GM19455 (cell line): ENCODE measurements around the gene USF2.

Experiments used
- ATAC-seq: cut with Tn5 transposase; IDR thresholded peaks from one replicate; pipeline ENCODE4 v1.9.1; 2021; ENCODE audit not compliant: unreplicated experiment

The USF2 gene

DNA sequence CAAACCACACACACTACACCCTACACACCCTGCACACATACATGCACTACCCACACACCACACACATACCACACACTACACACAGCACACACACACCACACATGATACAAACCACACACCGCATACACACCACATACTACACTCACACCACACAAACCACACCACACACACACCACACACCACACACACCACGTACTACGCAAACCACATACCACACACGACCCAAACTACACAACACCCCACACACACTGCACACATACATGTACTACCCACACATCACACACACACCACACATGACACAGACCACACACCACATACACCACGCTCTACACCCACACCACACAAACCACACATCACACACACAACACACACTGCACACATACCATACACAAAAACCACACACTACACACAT lies 29.8 kb downstream of the USF2 start:
- ATAC-seq = no peak

DNA sequence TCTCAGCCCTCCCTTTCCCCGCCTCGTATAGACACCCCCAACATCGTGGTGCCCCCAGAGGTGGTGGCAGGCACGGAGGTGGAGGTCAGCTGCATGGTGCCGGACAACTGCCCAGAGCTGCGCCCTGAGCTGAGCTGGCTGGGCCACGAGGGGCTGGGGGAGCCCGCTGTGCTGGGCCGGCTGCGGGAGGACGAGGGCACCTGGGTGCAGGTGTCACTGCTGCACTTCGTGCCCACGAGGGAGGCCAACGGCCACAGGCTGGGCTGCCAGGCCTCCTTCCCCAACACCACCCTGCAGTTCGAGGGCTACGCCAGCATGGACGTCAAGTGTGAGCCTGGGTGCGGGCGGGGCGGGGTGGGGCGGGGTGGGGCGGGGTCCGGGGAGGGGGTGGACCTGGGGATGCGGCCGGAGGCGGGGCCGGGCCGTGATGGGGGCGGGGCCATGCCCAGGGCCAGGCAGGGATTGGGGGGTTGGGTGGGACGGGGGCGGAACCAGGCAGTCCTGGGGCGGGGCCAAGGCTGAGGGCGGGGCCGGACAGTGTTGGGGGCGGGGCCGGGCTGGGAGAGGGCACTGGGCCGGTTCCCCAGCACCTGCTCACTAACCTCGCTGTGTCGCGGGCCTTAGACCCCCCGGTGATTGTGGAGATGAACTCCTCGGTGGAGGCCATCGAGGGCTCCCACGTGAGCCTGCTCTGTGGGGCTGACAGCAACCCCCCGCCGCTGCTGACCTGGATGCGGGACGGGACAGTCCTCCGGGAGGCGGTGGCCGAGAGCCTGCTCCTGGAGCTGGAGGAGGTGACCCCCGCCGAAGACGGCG lies 31.0 kb downstream of the USF2 start:
- no peak for ATAC-seq

DNA sequence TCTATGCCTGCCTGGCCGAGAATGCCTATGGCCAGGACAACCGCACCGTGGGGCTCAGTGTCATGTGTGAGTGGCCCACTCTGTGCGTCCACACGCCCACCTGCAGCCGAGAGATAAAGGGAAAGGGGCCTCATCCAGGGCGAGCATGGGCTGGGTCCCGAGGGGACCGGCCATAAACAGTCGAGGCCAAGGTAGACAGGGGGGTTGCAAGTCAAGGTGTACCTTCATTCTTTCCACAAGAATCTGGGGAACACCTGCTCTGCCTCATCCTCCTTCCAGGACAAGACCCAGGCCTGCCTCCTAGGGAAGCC lies 31.5 kb downstream of the USF2 start:
- no peak for ATAC-seq

DNA sequence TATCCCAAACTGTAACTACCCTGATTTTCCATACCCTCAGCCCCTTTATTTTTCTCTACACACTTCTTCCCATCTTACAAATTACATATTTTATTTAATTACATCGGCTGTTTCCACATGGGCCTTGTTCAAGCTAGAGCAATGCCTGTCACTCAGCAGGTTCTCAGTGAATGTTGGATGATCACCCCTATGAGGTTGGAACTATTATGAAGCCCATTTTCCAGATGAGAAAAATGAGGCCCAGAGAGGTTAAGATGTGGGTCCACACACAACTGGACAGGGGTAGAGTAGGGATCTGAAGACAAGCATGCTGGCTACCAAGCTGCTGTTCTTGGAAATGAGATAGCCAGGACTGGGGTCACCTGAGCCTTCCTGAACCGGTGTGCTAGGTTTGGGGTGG lies 33.2 kb downstream of the USF2 start:
- ATAC-seq = no peak

DNA sequence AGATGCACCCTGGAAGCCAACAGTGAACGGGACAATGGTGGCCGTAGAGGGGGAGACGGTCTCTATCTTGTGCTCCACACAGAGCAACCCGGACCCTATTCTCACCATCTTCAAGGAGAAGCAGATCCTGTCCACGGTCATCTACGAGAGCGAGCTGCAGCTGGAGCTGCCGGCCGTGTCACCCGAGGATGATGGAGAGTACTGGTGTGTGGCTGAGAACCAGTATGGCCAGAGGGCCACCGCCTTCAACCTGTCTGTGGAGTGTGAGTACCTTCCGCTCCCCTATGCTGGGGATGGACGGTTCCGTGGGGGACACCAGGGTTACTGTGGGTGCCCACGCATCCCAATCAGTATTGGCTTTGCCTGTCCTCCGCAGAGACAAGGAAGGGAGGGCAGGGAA lies 33.7 kb downstream of the USF2 start:
- no peak for ATAC-seq

DNA sequence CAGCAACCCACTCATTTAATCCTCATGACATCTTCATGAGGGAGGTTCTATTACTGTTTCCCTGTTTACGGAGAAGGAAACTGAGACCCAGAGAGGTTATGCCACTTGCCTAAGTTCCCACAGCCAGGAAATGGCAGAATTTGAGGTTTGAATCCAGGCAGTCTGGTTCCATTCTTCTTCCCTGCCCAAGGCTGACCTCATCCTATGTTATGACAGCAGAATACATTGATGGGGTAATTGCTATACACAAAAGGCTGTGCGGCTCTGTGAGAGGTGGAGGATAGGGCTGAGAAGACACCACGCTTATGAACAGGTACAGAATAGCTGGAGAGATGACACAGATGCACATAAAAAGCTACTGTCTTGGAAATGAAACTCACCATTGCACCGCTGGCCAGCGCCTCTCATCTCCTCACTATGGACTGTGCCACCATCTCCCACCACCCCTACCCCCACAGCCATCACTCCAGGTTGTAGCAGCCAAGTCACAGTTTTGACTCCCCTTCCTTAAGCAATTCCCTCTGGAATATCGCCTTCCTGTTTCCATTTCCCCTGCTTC lies 34.7 kb downstream of the USF2 start:
- no peak for ATAC-seq

DNA sequence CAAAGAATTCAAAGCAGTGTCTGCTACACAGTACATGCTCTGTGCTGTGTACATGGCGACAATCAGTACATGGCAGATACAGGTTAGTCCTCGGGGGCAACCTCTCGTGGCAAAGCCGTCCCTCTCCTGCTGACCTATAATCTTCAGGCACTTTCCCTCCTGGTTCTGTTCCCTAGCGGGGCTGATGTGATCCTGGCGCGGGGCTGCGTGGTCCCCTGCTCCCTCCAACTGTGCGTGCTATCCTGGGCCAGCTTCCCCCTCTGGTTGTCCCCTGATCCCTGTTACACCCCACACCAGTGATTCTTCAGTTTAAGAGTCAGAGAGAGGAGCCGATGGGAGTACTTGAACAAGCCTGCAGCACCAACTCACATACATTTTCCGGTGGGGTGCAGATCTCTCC lies 35.3 kb downstream of the USF2 start:
- ATAC-seq = no peak

DNA sequence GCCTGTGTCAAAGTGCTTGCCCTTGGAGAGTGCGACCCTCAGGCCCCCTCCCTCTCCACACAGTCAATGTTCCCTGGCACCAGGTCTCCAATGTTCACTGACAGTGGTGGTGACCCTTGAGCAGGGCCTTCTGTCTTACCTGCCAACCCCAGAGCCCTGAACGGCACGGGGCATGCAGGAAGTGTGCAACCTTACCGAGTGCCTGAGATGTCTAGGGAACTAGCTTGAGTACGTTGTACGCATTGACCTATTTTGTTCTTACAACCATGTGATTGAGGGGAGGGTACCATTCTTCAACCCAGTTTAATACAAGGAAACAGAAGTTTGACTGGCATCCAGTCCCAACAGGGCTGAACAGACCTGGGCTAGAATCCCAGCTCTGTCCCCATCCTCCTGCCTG lies 36.4 kb downstream of the USF2 start:
- no peak for ATAC-seq

DNA sequence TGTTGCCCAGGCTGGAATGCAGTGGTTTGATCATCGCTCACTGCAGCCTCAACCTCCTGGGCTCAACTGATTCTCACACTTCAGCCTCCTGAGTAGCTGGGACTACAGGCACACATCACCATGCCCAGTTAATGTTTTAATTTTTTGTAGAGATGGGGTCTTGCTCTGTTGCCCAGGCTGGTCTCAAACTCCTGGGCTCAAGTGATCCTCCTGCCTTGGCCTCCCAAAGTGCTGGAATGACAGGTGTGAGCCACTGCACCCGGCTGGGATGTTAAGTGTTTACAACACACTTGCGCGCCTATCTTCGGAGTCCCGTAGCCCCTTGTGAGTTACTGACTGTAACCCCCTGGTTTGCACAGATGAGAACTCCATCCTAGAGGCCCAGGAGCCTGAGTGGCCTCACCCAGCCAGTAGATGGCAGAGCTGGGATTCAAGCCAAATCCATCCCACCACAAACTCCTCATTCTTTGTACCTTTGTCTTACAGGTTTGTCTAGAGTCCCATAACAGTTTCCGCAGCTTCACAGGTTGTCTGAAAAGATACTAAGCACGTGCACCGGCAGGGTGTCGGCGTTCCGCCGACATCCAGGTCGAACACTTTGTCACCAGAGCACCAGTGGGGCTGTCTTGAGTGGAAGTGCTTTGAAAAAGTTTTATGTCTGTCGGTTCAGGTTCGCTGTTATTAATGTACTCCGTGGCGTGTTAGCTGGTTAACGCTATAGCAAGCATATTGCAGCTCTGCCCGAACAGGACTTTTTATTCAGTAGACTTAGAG lies 37.9 kb downstream of the USF2 start:
- no peak for ATAC-seq

DNA sequence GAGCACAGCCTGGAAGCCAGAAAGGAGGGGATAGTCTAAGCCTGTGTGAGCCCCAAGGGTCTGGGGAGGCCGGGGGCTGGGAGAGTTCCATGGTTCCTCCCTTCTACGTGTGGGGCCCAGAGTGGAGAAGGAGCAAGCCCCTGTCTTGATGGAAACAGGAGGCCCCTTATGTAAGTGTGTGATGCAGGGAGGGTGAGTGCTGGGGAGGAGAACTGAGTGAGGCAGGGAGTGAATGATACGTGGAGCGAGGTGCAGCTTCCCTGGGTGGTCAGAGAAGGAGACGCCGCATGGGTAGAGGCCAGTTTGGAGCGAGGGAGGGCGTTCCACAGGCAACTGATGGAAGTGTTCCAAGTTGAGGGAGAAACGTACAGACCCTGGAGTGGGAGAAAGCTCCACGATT lies 39.2 kb downstream of the USF2 start:
- no peak for ATAC-seq

DNA sequence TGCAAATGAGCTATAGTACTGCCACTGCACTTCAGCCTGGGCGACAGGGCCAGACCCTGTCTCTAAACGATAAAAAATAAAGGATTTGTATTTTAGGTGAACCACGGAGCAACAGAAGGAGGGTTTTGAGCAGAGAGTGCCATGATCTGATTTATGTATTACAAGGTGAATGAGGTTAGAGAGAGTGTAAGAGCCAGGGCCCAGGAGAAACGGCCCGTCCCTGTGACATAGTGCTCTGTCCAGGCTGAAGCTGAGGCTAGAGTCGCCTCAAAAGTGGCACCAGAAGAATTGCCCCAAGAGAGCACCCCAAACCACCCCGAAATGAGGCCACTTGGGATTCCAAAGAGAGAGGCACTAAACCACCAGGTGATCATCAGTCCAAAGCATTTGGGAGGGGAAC lies 40.1 kb downstream of the USF2 start:
- ATAC-seq = no peak

DNA sequence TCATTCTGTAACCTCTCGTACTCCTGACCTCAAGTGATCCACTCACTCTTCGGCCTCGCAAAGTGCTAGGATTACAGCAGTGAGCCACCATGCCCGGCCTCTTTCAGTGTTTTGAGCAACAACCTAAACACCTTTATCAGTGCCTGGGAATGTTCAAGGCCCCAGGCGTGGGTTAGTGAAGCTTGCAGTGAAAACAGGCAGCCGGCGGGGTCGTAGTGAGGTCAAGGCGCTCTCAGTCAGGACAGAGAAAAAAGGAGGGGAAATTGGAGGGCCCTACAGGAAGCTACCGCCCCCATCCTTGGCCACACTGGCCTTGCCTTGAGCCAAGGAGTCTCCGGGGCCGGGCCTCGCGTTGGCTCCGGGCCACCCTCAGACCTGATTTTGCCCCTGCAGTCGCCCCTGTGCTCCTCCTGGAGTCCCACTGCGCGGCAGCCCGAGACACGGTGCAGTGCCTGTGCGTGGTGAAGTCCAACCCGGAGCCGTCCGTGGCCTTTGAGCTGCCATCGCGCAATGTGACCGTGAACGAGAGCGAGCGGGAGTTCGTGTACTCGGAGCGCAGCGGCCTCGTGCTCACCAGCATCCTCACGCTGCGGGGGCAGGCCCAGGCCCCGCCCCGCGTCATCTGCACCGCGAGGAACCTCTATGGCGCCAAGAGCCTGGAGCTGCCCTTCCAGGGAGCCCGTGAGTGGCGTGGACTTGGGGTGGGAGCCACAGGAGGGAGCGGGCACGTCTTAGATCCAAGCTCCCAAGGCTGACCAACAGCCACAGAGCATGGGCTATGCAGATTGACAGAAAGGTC lies 40.9 kb downstream of the USF2 start:
- no peak for ATAC-seq

DNA sequence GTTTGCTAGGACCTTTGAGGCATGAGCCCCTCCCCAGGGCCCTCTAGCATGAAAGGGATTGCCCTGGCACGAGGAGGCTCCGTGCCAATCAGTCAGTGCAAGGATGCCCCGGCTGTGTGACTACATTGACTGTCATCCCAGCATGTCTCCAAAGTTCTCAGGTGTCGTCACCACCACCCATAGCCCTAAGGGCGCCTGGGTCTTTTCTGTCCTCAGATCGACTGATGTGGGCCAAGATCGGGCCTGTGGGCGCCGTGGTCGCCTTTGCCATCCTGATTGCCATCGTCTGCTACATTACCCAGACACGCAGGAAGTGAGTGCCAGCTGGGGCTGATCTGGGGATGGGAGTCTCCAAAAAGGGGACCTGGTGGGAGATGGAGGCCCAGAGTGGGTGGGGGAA lies 41.6 kb downstream of the USF2 start:
- ATAC-seq = no peak

DNA sequence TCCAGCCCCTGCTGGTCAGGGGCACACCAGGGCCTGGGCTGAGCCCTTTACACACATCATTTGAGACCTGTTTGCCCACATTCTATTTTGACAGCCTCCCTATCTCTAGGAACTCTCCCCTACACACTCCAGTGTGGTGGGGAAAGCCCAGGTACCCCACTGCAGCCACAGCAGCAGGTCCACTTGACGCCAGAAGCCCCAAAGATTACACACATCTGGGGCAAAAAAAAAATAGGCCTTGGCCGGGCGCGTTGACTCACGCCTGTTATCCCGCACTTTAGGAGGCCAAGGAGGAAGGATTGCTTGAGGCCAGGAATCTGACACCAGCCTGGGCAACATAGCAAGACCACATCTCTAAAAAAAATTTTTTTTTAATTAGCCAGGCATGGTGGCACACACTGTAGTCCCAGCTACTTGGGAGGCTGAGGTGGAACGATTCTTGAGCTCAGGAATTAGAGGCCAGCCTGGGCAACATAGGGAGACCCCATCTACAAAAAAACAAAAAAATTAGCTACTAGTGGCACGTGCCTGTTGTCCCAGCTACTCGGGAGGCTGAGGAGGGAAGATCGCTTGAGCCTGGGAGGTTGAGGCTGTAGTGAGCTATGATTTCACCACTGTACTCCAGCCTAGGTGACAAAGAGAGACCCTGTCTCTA lies 42.2 kb downstream of the USF2 start:
- ATAC-seq = no peak

DNA sequence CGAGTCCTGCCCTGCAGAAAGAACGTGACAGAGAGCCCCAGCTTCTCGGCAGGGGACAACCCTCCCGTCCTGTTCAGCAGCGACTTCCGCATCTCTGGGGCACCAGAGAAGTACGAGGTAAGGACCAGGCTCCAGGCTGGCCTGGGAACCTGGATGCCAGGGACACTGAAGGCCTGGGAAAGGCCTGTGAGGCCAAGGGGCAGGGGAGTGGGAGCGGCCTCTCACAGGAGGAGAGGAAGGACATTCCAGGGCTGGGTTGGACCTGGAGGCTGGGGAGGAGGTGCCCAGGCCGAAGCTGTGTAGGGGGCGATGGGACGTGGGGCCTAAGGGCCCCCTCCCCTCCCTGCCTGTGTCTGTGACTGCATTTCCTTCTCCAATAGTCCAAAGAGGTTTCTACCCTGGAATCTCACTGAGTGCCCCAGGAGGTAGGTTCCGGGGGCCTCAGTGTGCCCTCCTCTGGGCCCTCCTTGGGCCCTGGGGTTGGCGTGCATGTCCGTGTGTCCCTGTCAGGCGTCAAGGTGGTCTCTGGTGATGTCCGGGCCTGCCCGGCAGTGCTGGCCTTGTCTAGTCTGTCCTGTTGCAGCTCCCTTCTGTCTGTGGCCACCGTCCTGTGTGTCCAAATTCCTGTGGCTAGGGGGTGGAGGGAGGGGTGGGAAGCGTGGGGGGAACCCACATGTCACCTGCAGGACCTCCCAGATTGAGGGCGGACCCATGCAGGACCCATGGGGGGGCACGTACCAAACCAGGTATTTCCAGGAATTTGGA lies 43.3 kb downstream of the USF2 start:
- no peak for ATAC-seq

DNA sequence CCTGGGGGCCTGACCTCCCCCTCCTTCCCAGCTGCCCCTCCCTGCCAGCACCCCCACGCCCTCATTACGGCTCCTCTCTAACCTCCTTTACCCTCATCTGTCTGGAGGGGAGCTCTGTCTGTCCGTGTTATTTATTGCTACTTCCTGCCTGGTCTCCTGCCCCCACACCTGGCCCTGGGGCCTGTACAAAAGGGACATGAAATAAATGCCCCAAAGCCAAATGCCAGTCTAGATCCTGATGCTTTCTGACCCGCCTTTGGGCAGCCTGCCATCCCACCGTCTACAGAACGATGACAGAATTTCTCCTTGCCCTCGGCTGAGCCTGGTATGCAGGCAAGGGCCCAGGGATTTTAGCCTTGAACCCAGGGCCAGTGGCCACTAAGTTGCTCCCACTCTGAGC lies 44.8 kb downstream of the USF2 start:
- ATAC-seq = no peak

DNA sequence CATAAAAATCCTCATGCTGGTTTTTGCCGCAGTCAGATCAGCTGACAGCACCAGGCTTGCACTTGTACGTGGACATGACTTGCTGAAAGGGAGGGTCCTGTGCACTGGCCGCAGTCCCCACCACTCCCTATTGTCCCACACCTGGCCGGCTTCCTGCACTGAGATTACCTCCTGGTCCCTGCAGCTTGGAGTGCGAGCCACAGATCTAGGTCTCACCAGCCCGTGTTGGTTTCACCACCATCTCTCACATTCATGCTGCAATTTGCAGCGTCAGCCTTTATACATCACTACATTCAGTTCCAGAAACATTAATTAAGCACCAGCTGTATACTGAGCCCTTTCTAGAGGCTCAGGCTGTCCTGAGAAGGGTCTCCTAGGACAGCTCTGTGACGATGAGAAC lies 45.3 kb downstream of the USF2 start:
- no peak for ATAC-seq

DNA sequence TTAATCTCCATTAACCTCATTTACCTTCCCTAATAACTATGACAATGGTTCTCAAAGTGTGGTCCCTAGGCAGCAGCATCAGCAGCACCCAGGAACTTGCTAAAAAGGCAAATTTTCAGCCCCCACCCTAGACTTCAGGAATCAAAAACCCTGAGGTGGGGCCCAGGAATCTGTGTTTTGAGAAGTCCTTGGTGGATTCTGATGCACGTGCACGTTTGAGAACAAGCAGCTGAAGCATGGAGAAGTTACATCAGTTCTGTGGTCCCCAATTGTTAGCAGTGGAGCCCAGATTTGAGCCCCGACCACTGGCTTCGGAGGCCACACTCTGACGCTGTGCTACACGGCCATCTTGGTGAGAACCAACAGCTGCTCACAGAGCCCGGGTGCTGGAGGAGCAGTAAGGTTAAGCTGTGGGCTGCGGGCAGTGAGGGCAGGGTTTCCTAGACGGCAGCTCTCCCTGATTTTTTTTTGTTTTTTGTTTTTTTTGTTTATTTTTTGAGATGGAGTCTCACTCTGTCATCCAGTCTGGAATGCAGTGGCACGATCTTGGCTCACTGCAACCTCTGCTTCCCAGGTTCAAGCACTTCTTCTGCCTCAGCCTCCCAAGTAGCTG lies 46.2 kb downstream of the USF2 start:
- ATAC-seq = no peak

DNA sequence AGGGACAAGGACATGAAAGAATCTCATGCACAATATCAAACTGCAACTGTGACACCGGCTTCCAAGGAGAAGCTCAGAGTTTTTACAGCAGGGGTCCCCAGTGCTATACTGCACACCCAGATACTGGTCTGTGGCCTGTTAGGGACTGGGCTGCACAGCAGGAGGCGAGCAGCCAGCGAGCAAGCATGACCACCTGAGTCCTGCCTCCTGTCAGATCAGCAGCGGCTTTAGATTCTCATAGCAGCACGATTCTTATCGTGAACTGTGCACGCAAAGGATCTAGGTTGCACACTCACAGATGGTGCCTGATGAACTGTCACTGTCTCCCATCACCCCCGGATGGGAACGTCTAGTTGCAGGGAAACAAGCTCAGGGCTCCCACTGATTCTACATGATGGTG lies 47.1 kb downstream of the USF2 start:
- ATAC-seq = no peak

DNA sequence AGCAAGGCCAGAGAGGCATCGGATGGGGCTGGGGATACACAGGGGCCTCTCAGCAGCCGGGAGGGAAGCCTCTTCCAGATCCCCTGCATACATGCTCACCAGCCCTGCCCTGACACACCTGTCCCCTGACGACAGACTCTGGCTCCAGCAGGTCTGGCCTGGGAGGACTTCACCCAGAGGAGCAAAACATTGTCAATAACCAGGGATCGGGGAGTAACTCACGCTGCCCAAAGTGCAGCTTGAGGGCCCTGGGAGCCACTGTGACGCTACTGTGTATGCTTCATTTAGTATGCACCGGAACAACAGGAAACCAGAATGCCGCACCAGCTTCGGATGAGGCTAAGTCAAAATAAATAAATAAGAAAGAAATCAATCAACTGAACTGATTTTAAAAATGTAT lies 47.8 kb downstream of the USF2 start:
- no peak for ATAC-seq
